Stimulated activated naive CD4-positive, alpha-beta T cell treated with Interleukin-2 at 50 U/mL for 16 hours (primary cell): ENCODE measurements around the gene WDR37.
"Not testable (repeated sequence)": the region's sequence is repeated elsewhere in the genome, so short reads cannot be mapped to it uniquely, and the experiment has no call there.

ENCODE experiments used
- DNase-seq: peaks from one replicate; lab custom pipeline; 2025; lab: John Stamatoyannopoulos, UW

WDR37 gene

DNA sequence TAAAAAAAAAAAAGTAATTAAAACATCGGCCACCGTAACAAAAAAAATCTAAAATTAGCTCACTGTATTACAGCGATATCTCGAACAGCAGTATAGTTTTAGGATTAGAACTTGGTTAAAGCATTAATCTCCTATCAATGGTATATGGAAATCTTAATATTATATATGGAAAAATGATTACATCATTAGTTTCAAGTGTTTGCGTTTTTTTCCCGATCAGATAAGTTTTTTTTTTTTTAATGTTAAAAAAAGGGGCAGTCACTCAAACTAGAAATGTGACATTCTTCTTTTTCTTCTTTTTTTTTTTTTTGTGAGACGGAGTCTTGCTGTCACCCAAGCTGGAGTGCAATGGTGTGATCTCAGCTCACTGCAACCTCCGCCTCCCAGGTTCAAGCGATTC is 14.7 kb upstream of the WDR37 start:
- DNase-seq = no peak

DNA sequence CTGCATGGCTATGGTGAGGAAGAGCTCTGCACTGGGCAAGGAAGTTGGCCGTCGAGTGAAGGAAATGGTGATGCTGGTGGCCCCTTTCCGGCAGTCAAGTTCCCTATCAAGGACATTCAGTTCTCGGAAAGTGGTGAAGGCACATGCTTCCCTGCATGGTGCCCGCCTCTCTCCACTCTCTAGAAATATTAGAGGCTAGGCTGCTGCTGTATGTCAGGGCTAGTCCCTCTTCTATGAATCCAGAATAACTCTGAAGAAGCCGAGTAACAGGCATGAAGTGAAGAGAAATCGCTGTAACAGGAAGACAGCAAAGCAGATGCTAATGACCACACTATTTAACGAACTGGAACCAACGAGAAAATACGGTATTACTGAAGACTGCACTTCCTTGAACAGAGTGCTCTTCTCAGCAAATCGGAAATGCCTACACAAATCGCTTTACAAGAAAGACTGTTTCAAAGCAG is 12.6 kb upstream of the WDR37 start:
- DNase-seq = no peak

DNA sequence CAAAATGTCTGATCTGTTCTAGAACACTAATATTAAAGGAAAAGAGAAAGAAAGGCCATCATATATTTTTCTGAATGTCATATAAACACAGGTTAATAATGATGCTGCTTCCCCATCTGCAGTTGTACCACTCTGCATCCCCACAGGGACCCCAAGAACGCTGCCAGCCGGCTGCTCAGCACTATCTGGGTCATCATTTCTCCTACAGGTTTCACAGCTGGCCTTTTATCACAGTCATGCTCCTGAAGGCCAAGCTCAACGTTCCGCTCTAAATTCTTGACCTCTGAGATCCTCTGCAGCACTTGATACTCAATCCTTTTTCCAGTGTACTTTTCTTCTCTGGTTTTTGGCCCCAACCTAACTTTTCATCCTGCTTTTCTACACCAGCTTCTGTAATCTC is 12.0 kb upstream of the WDR37 start:
- DNase-seq = no peak

DNA sequence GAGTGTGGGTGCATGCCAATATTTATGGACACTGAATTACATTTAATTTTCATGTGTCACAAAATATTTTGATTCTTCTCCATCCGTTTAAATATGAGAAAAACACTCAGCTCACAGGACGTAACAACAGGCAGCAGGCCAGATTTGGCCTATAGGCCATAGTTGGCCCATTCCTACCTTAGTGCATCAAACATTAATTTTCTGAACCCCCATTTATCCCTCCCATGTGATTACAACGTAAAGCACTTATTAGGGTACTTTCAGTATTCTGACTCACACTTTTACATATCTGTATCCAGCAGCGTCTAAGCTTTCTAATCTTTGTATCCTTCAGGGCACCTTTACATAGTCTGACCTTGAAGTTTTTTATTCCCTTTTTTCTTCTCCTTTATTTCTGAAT is 11.2 kb upstream of the WDR37 start:
- no peak for DNase-seq

DNA sequence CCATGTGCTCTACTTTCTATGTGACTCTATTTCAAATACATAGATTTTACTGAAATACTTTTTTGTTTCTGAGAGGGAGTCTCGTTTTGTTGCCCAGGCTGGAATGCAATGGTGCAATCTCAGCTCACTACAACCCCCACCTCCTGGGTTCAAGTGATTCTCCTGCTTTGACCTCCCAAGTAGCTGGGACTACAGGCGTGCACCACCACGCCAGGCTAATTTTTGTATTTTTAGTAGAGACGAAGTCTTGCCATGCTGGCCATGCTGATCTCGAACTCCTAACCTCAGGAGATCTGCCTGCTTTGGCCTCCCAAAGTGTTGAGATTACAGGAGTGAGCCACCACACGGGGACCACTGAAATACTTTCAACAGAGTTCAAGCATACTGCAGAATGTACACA is 10.8 kb upstream of the WDR37 start:
- no peak for DNase-seq

DNA sequence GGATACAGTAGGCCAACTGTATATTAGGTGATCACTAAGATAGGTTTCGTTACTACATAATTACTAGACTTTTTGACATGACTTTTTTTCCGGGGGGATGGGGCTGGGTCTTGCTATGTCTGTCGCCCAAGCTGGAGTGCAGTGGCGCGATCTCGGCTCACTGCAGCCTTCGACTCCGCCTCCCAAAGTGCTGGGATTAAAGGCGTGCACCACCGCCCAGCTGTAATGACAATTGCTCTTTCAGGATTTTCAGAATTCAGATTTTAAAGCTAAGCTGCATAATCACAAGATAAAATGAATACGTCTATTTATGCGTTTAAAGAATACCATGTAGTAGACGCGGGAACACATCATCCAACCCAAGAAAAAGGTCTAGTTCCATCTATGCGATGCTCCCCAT is 8.2 kb upstream of the WDR37 start:
- DNase-seq = no peak

DNA sequence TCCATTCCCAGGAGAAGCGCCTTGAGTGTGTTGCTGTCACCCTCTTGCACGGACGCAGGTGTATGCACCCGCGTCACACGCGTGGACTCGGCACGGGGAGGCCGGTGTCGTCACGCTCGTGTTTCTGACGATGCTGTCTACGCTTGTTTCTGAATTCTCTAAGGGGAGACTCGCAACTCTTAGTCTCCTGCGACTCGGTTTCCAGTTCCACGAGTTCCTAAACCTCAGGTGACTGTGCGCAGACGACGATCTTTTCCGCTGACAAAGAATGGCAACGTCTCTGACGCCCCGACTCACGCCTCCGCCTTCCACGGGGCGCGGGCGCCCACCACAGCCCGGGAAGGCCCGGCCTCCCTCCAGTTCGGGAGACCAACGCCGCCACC is 7.8 kb upstream of the WDR37 start:
- peak; percentile 82 for DNase-seq

DNA sequence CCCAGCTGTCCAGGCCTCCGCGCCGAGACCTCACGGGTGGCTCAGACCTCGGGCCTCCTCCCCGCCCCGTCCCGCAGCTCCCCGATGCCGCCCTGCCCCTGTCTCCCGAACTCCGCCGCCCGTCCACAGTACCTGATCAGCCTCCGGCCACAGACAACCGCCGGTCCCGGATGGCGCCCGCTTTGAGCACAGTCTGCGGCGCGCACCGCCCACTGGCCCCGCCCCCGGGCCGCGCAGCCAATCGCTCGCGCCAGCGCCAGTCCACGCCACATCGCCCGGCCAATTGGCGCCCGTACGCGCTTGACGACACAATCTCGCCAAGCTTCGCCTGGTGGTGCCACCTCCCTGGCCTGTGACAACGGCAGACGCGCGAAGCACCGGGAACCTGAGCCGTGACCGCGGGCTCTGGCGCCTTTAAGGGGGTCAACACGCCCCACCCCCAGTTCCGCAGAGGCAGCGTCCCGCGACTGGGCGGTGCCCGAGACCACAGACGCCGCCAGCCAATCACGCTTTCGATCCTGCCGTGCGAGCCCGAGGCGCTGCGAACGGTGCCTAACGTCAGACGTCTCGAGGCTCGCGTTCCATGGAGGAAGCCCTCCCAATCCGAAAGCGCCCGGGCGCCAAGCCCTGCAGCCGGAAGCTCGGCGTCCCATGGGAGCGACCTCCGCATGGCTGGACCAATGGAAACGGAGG is 7.3 kb upstream of the WDR37 start, which contains the start of gene IDI1:
IDI1 (minus strand) TSS at position 388 of the 693 bp plus-strand sequence; CDS start at position 272, 116 bp downstream.
- DNase-seq = peak; percentile 98

DNA sequence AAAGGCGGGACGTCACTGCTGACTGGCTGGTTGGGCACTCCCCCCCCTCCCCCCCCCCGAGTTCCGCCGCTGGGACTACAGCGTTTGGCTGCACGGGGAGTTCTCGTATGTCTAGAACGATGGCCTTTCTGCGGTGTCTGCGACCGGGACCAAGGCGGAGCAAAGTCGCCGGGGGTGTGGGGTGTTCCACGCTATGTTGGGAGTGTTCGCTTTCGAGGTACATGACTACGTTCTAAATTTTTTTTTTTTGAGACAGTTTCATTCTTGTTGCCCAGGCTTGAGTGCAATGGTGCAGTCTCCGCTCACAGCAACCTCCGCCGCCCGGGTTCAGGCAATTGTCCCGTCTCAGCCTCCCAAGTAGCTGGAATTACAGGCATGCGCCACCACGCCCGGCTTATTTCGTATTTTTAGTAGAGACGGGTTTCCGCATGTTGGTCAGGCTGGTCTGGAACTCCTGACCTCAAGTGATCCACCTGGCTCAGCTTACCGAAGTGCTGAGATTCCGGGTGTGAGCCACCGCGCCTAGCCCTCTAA is 6.7 kb upstream of the WDR37 start:
- DNase-seq = no peak

DNA sequence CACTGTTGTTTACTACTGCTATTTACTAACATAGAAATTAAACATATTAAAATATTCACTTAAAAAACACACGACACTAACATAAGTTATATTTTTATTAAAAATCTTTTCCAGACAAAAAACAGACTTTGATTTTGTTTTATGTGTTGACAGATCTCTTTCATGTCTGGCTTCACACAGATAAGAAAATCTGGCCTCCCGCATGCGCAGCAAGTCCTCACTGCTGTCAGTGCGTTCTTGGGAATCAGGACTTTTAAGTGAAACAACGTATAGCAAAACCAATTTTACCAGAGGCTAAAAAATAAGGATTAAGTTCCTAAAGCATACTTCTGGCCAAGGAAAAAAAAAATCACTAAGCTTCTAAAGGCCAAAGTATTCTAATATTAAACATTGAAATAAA is 6.0 kb upstream of the WDR37 start:
- no peak for DNase-seq

DNA sequence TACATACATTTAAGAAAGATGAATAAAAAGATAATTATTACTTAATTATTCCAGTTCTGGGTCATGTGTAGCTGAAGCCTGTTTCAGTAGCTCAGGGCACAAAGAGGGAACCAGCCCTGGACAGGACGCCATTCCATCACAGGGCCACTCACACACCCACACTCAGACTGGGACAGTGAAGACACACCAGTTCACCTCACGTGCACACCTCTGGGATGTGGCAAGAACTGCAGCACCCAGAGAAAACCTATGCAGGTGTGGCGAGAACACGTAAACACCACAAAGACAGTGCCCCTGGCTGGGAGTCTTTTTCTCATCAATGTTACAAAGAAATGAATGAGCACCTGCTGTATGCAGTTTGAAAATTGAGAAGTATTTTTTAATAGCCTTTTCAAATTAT is 5.6 kb upstream of the WDR37 start:
- peak; percentile 33 for DNase-seq

DNA sequence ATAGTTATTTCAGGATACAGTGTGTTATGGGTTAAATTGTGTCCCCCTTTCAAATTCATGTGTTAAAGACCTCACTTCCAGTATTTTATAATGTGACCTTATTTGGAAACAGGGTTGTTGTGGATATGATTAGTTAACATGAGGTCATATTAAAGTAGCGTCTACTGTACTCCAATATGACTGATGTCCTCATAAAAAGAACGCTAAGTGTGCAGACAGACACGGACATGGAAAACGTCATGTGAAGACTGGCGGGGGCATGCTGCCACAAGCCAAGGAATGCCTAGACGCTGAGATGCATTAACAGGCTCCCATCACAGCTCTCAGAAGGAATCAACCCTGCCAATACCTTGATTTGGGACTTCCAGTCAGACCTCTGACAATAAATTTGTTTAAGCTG is 1.5 kb upstream of the WDR37 start:
- no peak for DNase-seq

DNA sequence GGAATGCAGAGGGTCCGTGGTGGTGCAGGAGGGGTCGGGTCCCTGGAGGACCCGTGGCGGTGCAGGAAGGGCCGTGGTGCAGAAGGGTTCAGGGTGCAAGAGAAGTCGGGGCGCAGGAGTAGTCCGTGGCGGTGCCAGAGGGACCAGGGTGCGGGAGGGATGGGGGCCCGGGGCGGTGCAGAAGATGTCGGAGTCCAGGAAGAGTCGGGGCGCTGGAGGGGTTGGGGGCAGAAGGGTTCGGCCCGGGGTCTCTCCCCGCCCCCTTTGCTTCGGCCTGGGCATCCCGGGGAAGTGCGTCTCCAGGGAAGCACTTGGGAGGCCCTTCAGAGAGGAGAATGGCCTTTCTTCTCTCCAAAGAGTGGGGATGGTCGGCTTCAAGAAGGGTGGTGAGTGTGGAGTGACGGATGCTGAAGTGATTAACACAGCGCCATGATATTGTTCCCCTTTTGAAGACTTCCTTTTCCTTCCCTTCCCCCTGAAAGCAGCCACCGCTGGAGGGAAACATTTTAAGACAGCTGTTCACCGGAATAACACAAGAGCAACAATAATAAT is 997 bp downstream of the WDR37 start:
- DNase-seq = no peak

DNA sequence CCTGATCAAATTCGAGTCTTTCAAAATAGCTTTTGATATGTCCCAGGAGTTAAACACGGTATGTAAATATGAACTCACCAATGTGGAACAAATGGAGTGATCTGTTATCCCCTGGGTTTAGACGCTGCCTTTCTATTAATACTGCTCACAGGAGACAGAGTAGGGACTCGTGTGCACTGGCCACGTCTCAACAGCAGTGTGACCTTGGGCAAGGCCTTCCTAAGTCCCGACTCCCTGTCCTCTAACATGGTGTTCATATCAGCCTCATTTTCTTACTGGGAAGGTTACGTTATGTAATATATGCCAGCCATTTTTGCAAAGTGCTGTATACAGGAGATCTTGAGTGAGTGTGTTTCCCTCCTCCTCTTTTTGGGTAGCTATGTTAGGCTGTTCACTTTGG is 1.8 kb downstream of the WDR37 start:
- no peak for DNase-seq

DNA sequence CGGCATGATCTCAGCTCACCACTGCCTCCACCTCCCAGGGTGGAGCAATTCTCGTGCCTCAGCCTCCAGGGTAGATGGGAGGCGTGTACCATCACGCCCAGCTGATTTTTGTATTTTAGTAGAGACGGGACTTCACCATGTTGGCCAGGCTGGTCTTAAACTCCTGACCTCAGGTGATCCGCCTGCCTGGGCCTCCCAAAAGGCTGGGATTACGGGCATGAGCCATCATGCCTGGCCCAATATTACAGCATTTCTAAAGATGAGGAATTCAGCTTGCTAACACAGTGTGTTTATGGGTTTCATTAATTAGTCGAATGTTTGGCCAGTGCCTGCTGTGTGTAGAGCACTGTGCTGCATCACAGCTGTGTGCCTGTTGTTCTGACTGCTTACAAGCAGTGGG is 3.7 kb downstream of the WDR37 start:
- DNase-seq = no peak

DNA sequence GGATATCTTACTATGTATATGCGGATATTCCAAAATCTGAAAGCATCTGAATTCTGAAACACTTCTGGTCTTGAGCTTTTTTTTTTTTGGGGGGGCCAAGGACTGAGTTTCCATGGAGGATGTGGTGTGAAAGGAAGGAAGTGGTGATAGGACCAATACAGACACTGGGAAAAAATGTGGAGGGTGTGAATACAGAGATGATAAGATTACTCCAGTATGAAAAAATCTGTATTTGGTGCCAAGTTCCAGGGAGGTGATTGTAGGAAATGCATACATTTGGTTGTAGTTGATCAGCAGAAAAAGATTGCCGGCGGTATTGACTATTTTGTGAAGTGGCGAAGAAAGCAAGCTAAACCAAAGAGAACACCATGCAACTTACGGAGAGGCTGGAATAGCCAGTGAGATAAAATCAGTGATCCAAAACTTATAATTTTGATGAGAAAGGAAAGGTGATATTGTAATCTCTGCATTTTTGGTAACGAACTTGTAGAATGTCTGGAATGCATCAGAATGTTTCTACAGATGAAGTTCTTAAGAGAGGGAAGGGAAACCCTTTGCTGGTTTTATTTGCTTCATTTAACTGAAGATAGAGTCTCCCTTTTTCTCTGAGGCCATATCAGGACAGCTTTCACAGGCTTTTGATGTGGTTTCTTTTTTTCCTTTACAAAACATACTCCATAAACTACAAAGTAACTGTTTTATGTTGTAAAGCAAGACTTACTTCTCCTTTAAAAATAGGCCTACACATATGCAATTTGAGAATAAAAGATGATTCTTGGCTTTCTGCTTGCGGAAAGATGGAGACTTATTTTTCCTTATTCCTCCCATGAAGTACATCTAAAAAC is 6.0 kb downstream of the WDR37 start:
- no peak for DNase-seq

DNA sequence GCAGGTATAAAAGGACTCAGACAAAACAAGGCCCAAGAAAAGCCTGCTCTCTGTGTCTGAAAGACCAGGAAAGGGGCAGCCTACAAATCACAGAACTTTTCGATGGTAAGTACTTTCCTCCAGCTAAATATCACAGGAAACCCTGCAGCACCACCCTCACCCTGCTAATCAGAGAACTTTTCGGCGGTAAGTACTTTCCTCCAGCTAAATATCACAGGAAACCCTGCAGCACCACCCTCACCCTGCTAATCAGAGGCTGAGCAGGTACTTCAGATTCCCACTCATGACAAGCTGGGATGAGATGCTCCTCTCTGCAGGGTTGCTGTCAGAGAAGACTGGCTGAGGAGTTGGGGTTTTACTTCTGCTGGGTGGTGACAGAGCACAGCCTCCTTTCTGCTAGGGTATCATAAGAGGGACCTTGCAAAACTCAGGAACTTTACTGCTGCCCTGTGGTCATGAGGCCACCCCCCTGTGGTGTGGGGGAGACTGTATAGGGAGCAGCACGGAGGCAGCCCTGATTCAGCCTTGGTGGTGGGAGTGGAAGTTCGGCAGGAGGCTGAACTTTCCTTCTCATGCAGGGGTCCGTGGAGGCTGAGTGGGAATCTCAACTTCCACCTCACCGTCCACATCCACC is 7.2 kb downstream of the WDR37 start:
- DNase-seq = no peak

DNA sequence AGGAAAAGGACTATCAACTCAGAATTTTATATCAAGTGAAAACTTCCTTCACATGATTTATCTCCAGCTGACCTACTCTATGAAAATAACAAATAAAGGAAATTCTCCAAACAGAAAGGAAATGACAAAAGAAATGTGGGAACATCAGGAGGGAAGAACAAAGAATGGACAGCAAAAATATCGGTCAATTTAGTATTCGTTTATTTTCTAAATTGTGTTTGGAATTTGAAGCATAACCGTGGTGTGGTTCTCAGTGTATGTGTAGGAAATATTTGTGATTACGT is 8.7 kb downstream of the WDR37 start:
- DNase-seq = no peak

DNA sequence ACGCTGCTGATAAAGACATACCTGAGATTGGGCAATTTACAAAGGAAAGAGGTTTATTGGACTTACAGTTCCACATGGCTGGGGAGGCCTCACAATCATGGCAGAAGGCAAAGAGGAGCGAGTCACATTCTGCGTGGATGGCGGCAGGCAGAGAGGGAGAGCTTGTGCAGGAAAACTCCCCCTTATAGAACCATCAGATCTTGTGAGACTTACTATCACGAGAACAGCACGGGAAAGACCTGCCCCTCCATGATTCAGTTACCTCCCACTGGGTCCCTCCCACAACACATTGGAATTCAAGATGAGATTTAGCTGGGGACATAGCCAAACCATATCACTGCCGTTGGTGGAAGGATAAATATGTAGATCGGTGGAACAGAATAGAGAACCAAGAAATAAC is 10.5 kb downstream of the WDR37 start:
- not testable (repeated sequence) for DNase-seq

DNA sequence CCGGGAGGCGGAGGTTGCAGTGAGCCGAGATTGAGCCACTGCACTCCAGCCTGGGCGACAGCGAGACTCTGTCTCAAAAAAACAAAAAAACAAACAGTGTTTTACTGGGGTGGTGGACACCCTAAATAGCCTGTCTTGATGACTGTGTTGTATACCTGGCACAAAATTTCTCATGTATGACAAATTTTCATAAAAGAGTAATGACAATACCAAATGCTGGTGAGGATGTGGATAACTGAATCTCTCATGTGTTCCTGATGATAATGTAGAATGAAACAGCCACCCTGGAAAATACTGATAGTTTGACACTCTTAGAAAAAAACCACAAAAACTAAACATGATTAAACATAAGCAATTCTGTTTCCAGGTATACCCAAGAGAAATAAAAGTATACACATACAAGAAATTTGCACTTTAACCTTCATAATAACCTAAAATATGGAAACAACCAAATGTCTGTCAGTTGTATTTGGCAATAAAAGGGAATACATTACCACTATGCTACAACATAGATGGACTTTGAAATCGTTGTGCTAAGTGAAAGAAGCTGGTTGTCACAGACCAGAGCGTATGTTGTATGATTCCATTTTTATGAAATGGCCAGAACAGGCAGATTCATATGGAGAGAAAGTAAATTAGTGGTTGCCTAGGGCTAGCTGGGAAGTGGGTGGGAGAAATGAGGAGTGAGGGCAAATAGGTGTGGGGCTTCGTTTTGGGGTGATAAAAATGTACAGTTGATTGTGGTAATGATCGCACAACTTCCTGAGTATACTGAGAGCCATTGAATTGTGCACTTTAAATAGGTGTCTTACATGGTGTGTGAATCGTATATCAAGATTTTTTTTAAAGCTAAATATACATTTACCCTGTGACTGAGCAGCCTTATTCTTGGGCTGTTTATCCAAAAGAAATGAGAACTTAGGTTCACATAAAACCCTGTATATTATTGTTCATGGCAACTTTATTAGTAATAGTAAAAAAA is 12.5 kb downstream of the WDR37 start:
- DNase-seq = no peak

DNA sequence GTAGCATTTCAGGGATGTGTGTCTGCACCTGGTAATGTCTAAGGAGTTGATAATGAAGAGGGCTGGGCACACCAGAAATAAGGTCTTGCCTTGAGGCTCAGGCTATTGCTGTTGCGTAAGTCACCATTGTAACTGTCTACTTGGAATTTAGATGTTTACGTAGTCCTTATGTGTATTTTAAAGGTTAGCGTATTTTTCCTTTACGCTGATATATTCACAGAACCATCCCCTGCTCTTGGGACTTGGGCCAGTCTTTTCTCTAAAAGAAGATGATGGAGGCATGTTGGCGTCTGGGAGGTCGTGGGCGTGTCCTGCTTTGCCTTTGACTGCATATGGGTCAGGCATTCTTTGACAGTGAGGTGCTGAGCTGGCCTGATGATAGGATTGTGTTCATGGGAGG is 14.7 kb downstream of the WDR37 start:
- no peak for DNase-seq
